Liver (tissue), 3 donors: Measurements from ENCODE around the gene B3GNT5.

ENCODE experiments used
- JUND ChIP-seq, 2 donors: IDR thresholded peaks; 2 replicates each; pipeline ENCODE4 v1.6.1; 2016; ENCODE audit warnings: antibody characterized with exemption in 2 of 2
- YY1 ChIP-seq: IDR thresholded peaks from 2 replicates; pipeline ENCODE4 v1.6.1; 2016; ENCODE audit warnings: antibody characterized with exemption, mild to moderate bottlenecking
- TF ChIP-seq, protein P1 (sequence below): IDR thresholded peaks from 2 replicates; pipeline ENCODE4 v1.6.1; 2016; ENCODE audit warnings: antibody characterized with exemption
- TF ChIP-seq, protein P2 (sequence below): IDR thresholded peaks from 2 replicates; pipeline ENCODE4 v1.6.1; 2016; ENCODE audit warnings: antibody characterized with exemption, mild to moderate bottlenecking
- TF ChIP-seq, protein P3 (sequence below): fragments of 150-350 bp; IDR thresholded peaks from 2 replicates; pipeline ENCODE4 v1.5.1; 2017; ENCODE audit warnings: improper control_type of control experiment, low read depth, low read length; ENCODE audit not compliant: missing input control
- donor health status: healthy.
- donor health status: healthy.

DNA sequence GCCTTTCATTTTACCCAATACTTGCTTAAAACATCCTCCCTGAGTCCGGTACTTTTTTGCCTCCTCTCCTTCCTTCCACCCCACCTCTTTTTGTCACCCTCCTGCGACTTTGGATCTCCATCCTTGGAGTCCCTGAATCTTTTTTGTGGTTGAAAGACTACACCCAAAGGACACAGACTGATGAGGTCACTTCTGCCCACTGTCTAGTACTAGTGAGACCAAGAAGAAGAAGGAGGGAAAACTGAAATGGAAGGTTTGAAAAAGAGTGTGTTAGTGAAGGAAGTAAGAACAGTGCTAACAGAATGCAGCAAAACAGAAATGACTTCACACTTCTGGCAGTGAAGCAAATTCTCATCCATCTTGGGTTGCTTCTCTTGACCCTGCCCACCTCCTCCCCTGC is 6.6 kb downstream of the B3GNT5 start:
- TF ChIP-seq JUND (IDR thresholded peaks at IDR 0.05) (no peak), YY1 (no peak)
- TF ChIP-seq, protein P1, sequence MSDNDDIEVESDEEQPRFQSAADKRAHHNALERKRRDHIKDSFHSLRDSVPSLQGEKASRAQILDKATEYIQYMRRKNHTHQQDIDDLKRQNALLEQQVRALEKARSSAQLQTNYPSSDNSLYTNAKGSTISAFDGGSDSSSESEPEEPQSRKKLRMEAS = no peak
- TF ChIP-seq, protein P2, sequence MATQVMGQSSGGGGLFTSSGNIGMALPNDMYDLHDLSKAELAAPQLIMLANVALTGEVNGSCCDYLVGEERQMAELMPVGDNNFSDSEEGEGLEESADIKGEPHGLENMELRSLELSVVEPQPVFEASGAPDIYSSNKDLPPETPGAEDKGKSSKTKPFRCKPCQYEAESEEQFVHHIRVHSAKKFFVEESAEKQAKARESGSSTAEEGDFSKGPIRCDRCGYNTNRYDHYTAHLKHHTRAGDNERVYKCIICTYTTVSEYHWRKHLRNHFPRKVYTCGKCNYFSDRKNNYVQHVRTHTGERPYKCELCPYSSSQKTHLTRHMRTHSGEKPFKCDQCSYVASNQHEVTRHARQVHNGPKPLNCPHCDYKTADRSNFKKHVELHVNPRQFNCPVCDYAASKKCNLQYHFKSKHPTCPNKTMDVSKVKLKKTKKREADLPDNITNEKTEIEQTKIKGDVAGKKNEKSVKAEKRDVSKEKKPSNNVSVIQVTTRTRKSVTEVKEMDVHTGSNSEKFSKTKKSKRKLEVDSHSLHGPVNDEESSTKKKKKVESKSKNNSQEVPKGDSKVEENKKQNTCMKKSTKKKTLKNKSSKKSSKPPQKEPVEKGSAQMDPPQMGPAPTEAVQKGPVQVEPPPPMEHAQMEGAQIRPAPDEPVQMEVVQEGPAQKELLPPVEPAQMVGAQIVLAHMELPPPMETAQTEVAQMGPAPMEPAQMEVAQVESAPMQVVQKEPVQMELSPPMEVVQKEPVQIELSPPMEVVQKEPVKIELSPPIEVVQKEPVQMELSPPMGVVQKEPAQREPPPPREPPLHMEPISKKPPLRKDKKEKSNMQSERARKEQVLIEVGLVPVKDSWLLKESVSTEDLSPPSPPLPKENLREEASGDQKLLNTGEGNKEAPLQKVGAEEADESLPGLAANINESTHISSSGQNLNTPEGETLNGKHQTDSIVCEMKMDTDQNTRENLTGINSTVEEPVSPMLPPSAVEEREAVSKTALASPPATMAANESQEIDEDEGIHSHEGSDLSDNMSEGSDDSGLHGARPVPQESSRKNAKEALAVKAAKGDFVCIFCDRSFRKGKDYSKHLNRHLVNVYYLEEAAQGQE = no peak
- TF ChIP-seq, protein P3, sequence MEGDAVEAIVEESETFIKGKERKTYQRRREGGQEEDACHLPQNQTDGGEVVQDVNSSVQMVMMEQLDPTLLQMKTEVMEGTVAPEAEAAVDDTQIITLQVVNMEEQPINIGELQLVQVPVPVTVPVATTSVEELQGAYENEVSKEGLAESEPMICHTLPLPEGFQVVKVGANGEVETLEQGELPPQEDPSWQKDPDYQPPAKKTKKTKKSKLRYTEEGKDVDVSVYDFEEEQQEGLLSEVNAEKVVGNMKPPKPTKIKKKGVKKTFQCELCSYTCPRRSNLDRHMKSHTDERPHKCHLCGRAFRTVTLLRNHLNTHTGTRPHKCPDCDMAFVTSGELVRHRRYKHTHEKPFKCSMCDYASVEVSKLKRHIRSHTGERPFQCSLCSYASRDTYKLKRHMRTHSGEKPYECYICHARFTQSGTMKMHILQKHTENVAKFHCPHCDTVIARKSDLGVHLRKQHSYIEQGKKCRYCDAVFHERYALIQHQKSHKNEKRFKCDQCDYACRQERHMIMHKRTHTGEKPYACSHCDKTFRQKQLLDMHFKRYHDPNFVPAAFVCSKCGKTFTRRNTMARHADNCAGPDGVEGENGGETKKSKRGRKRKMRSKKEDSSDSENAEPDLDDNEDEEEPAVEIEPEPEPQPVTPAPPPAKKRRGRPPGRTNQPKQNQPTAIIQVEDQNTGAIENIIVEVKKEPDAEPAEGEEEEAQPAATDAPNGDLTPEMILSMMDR = no peak
